Uterus (tissue), 2 donors: ENCODE data around the gene KRTDAP.

Source experiments
- POLR2A ChIP-seq, 2 donors: fragments of 450-650 bp; IDR thresholded peaks; one replicate each; pipeline ENCODE4 v1.6.1; 2016; ENCODE audit warnings: antibody characterized with exemption in 2 of 2, mild to moderate bottlenecking in 1 of 2, moderate library complexity in 1 of 2
- TF ChIP-seq, protein P1 (sequence below), 4 experiments: fragments of 200-600 bp in 2 of 4; fragments of 450-650 bp in 2 of 4; sonication (generic) in 2 of 4; IDR thresholded peaks; one replicate each; pipeline ENCODE4 v1.5.1; 2016 to 2019; ENCODE audit warnings: antibody characterized with exemption in 4 of 4, mild to moderate bottlenecking in 2 of 4, moderate library complexity in 1 of 4

DNA sequence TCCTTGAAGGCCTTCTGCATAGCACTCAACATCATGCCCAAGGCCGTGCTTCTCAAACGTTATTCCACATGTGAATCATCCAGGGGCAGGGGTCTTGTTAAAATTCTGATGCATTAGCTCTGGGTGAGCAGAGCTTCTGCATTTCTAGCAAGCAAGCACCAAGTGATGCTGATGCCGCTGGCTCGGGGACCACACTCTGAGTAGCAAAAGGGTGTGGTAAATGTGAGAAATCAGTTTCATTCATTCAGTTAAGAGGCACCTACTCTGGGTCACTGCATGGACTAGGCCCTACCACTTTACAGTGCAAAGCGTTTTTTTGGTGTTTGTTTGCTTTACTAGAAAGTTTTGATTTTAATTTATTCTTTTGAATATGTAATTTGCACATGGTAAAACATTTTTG, 7.2 kb downstream of the KRTDAP start:
- TF ChIP-seq, protein P1, sequence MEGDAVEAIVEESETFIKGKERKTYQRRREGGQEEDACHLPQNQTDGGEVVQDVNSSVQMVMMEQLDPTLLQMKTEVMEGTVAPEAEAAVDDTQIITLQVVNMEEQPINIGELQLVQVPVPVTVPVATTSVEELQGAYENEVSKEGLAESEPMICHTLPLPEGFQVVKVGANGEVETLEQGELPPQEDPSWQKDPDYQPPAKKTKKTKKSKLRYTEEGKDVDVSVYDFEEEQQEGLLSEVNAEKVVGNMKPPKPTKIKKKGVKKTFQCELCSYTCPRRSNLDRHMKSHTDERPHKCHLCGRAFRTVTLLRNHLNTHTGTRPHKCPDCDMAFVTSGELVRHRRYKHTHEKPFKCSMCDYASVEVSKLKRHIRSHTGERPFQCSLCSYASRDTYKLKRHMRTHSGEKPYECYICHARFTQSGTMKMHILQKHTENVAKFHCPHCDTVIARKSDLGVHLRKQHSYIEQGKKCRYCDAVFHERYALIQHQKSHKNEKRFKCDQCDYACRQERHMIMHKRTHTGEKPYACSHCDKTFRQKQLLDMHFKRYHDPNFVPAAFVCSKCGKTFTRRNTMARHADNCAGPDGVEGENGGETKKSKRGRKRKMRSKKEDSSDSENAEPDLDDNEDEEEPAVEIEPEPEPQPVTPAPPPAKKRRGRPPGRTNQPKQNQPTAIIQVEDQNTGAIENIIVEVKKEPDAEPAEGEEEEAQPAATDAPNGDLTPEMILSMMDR (IDR thresholded peaks at IDR 0.05), result no peak
- TF ChIP-seq POLR2A (IDR thresholded peaks at IDR 0.05), result no peak
